Right cardiac atrium (tissue), 5 donors: ENCODE measurements around the gene CDH1. TPM values are rescaled to one million over a fixed set of nuclear protein-coding genes. Genes with fewer than 3 reads are reported as not detected.

Experiments
- ATAC-seq, 2 donors: fragments of 200-7000 bp; cut with Tn5 transposase; one replicate each; pipeline versions ENCODE4 v1.8.0 to v1.9.1; 2020; ENCODE audit warnings: moderate library complexity in 2 of 2, mild to moderate bottlenecking in 1 of 2
- DNase-seq, 3 donors: peaks; one replicate each; pipeline ENCODE4 v3.0.0-alpha.2; 2020
- H3K27ac ChIP-seq: one replicate; pipeline ENCODE4 v1.5.1; 2013; ENCODE audit warnings: mild to moderate bottlenecking, low read length, control low read depth, moderate library complexity
- H3K27me3 ChIP-seq: one replicate; pipeline ENCODE4 v1.6.1; 2013; ENCODE audit not compliant: control insufficient read depth, insufficient read depth
- H3K4me1 ChIP-seq: one replicate; pipeline ENCODE4 v1.6.1; 2013; ENCODE audit warnings: low read length; ENCODE audit not compliant: control insufficient read depth, insufficient read depth
- H3K4me3 ChIP-seq: one replicate; pipeline ENCODE4 v1.5.1; 2013; ENCODE audit warnings: low read length, control low read depth
- H3K9me3 ChIP-seq: one replicate; pipeline ENCODE4 v1.6.1; 2013; ENCODE audit warnings: low read length; ENCODE audit not compliant: control insufficient read depth
- WGBS: extraction: QIAGEN DNeasy Blood & Tissue Kit; methylation state at CpG from one replicate; pipeline ENCODE4 v1.1.7; 2013; 5-methylcytosine and 5-hydroxymethylcytosine counted together
- intact Hi-C, 4 donors: fragments of 100-400 bp; cut with DNase I; formaldehyde crosslinking; loops; one replicate each; pipeline versions ENCODE4 v1.11.0 to v1.14.0; 2022 to 2023
- long read RNA-seq, 4 donors: library from polyadenylated mRNA; unstranded; transcript quantifications; one replicate each; pipeline ENCODE4 v2.0.0, GENCODE V29; 2020 to 2021
- polyA plus RNA-seq: library from polyadenylated mRNA; stranded (reverse); fragments of 200-250 nt; gene quantifications from one replicate; pipeline ENCODE4 v1.2.3, GENCODE V29; 2013
- total RNA-seq, 4 donors: library from RNA; stranded (reverse); fragmentation: NEBNext Ultra II Directional; extraction: Animal tissue kit (Norgen Biotek cat#: 25700); gene quantifications; one replicate each; pipeline ENCODE4 v1.2.1, GENCODE V29; 2021
- donor health status: healthy with polysubstance abuse.
- donor health status: DM: no; HTN: yes; CAD: no.
- donor health status: DM: no; HTN: no; CAD: no.
- donor health status: DM: no; HTN: yes; CAD: no; lungs with severe emphysema.
- donor health status: DM: yes; HTN: yes; CAD: no.

The CDH1 gene
- total RNA-seq (not detected), polyA plus RNA-seq (0.14 TPM)
- long read RNA-seq, donor 1 = 0 reads
- long read RNA-seq, donor 2 = 0 reads
- long read RNA-seq, donor 3 = 0 reads
- long read RNA-seq, donor 4 = 0 reads

DNA sequence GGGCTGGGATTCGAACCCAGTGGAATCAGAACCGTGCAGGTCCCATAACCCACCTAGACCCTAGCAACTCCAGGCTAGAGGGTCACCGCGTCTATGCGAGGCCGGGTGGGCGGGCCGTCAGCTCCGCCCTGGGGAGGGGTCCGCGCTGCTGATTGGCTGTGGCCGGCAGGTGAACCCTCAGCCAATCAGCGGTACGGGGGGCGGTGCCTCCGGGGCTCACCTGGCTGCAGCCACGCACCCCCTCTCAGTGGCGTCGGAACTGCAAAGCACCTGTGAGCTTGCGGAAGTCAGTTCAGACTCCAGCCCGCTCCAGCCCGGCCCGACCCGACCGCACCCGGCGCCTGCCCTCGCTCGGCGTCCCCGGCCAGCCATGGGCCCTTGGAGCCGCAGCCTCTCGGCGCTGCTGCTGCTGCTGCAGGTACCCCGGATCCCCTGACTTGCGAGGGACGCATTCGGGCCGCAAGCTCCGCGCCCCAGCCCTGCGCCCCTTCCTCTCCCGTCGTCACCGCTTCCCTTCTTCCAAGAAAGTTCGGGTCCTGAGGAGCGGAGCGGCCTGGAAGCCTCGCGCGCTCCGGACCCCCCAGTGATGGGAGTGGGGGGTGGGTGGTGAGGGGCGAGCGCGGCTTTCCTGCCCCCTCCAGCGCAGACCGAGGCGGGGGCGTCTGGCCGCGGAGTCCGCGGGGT, at the start of gene CDH1:
Gene CDH1, plus strand, starts transcription at position 247 of the 684 bp plus-strand sequence. Its CDS starts 124 bp downstream, at position 371.
- WGBS = 2% methylated on average over 63 of the region's 63 CpGs
- H3K27me3 ChIP-seq = no peaks in the 10 kb centered on the region

DNA sequence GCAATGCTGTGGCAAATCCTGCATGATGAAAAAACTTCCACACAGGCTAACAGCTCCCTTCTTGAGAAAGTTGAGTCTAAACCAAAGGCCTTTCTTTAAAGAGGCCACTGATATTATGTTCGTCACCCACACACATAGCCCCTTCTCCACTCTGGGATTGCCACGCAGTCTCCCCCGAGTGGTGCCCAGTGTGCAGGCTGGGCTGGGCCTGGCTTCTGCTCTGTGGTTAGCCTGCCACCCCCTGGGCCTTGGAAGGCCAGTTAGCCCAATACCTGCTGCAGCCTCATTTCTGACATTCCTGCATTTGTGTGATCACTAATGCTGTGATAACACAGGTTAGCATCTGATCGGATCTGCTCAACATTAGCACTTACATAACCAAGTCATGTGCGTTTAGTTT, 47.2 kb upstream of the CDH1 start:
- no peak overlapping the region for H3K4me3 ChIP-seq
- no peaks in the 10 kb centered on the region for H3K4me1 ChIP-seq
- H3K27me3 ChIP-seq = no peaks in the 10 kb centered on the region
- ATAC-seq (no peak), DNase-seq (no peak)
- WGBS = 88% methylated on average over 5 of the region's 5 CpGs
- no peak overlapping the region for H3K27ac ChIP-seq
- no peaks in the 10 kb centered on the region for H3K9me3 ChIP-seq
- intact Hi-C loops = no loop called here

More for the DNA sequence above, at the start of gene CDH1:
- no peaks in the 10 kb centered on the region for H3K4me1 ChIP-seq
- ATAC-seq = peak; percentile 59 to 63
- H3K4me3 ChIP-seq = peak within 1 kb of the TSS; percentile 2
- DNase-seq = peak in 2 of 3 donors; percentile 54 to 58
- H3K27ac ChIP-seq = no peak within 1 kb of the TSS
- intact Hi-C loops = no loop called here
- H3K9me3 ChIP-seq = no peaks in the 10 kb centered on the region

DNA sequence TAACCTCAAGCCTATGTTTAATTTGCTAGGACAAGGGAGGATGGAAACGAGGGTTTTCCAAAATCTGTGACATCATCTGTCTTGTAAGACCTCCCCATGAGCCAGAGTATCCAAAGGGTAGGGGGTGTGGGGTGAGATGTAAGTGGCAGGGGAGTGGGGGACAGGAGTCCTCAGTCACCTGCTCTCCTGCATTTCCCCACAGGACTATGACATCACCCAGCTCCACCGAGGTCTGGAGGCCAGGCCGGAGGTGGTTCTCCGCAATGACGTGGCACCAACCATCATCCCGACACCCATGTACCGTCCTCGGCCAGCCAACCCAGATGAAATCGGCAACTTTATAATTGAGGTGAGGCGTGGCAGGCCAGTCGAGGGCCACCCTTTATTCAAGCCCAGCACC, 41.5 kb upstream of the CDH1 start:
- H3K4me3 ChIP-seq = no peak overlapping the region
- H3K9me3 ChIP-seq = no peaks in the 10 kb centered on the region
- WGBS = 85% methylated on average over 11 of the region's 11 CpGs
- no peaks in the 10 kb centered on the region for H3K27me3 ChIP-seq
- H3K27ac ChIP-seq = no peak overlapping the region
- no peak for DNase-seq
- H3K4me1 ChIP-seq = no peaks in the 10 kb centered on the region
- intact Hi-C loops = no loop called here
- ATAC-seq = no peak

DNA sequence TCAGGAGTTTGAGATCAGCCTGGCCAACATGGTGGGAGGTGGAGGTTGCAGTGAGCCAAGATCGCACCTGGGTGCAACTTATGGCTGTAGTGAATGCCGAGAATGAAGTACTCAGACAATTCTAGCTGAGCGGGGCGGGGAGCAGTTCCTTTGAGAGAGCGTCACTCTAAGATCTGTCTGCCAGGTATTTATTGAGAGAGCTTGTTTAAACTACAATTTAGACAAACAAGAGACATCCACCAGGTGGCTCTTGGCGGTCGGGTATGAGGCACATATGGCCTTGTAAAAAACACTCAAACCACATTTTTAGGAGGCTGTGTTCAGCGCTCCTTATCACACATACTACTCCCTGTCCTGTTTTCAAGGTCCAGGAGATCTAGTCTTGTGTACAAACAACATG, 40.6 kb upstream of the CDH1 start:
- Histone ChIP-seq H3K9me3 (no peaks in the 10 kb centered on the region), H3K27ac (no peak overlapping the region), H3K27me3 (no peaks in the 10 kb centered on the region), H3K4me3 (no peak overlapping the region), H3K4me1 (no peaks in the 10 kb centered on the region)
- 91% methylated on average over 8 of the region's 8 CpGs for WGBS
- intact Hi-C loops = no loop called here
- ATAC-seq (no peak), DNase-seq (no peak)

DNA sequence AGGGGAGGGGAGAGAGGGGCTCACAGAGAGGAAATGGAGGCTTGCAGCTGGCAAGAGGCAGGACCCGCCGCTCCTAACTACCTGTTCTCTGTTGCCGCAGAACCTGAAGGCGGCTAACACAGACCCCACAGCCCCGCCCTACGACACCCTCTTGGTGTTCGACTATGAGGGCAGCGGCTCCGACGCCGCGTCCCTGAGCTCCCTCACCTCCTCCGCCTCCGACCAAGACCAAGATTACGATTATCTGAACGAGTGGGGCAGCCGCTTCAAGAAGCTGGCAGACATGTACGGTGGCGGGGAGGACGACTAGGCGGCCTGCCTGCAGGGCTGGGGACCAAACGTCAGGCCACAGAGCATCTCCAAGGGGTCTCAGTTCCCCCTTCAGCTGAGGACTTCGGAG, 39.0 kb upstream of the CDH1 start:
- intact Hi-C loops = no loop called here
- Histone ChIP-seq H3K27me3 (no peaks in the 10 kb centered on the region), H3K4me3 (no peak overlapping the region), H3K27ac (no peak overlapping the region), H3K9me3 (no peaks in the 10 kb centered on the region), H3K4me1 (no peaks in the 10 kb centered on the region)
- ATAC-seq = no peak
- no peak for DNase-seq
- 75% methylated on average over 23 of the region's 23 CpGs for WGBS

DNA sequence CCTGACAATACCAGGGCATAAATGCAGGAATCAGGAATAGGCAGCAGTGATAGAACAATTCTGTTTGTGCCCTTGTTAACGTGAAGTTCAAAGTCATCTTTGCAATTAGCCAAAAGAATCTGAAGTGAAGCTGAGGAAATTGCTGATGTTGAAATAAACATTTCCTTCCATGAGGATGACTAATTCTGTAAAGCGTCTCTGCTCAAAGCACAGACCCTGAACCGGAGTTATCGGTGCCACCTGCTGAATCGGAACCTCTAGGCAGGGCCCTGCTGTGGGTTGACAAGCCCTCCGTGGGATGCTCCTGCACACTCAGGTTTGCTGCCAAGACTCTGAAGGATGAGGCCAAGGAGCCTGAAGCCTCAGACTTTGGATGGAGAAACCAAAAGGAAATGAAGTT, 37.0 kb upstream of the CDH1 start:
- no peak overlapping the region for H3K4me3 ChIP-seq
- intact Hi-C loops = no loop called here
- ATAC-seq = no peak
- WGBS = 51% methylated on average over 6 of the region's 6 CpGs
- H3K27ac ChIP-seq = no peak overlapping the region
- no peak for DNase-seq
- H3K4me1 ChIP-seq = no peaks in the 10 kb centered on the region
- no peaks in the 10 kb centered on the region for H3K9me3 ChIP-seq
- no peaks in the 10 kb centered on the region for H3K27me3 ChIP-seq

DNA sequence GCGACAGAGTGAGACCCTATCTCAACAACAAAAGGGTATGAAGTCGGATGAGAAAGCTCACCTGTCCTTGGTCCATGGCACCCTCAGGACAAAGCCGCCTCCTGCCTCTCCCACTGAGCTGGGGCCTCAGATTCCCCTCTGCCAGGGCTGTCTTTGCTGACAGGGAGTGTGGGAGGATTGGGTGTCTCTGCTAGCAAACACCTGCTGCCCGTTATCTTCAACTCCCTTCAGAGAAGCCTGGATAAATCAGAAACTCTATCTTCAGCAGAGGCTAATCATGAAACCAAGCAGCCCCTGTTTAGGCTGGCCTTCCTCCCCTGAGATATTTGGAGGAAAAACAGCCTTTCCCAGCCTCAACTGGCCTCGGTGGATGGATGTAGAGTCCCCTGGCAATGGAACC, 36.3 kb upstream of the CDH1 start:
- WGBS = 60% methylated on average over 5 of the region's 5 CpGs
- no peaks in the 10 kb centered on the region for H3K4me1 ChIP-seq
- intact Hi-C loops = no loop called here
- H3K27ac ChIP-seq = no peak overlapping the region
- no peak overlapping the region for H3K4me3 ChIP-seq
- ATAC-seq (no peak), DNase-seq (no peak)
- H3K27me3 ChIP-seq = no peaks in the 10 kb centered on the region
- no peaks in the 10 kb centered on the region for H3K9me3 ChIP-seq

DNA sequence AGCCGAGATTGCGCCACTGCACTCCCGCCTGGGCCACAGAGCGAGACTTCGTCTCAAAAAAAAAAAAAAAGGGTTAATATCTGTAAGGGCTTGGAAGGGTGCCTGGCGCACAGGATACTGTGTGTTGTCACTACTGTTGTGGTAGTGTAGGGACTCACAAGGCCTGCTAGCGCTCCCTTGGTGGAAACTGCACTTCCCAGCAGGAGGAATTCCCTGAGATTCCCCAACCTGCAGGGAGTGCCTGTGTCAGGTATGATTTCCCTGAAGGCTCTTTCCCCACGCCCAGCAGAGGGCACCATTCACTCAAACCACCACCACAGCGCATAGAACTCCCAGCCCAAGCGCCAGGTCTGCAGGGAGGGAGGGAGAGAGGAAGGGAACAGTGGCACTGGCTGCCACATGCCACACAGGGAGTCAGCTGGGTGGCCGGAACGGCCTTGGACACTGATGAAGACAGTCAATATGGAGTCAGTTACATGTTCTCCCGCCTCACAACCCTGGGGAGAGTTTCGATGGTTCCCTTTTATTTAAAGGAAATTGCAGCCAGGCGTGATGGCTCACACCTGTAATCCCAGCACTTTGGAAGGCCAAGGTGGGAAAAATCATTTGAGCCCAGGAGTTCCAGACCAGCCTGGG, 32.7 kb upstream of the CDH1 start:
- ATAC-seq (peak; percentile 63 to 70), DNase-seq (peak; percentile 23 to 69 (median 66))
- WGBS = 46% methylated on average over 15 of the region's 15 CpGs
- H3K4me1 ChIP-seq = no peaks in the 10 kb centered on the region
- no peaks in the 10 kb centered on the region for H3K9me3 ChIP-seq
- no peaks in the 10 kb centered on the region for H3K27me3 ChIP-seq
- no peak overlapping the region for H3K4me3 ChIP-seq
- intact Hi-C loops = no loop called here
- no peak overlapping the region for H3K27ac ChIP-seq

DNA sequence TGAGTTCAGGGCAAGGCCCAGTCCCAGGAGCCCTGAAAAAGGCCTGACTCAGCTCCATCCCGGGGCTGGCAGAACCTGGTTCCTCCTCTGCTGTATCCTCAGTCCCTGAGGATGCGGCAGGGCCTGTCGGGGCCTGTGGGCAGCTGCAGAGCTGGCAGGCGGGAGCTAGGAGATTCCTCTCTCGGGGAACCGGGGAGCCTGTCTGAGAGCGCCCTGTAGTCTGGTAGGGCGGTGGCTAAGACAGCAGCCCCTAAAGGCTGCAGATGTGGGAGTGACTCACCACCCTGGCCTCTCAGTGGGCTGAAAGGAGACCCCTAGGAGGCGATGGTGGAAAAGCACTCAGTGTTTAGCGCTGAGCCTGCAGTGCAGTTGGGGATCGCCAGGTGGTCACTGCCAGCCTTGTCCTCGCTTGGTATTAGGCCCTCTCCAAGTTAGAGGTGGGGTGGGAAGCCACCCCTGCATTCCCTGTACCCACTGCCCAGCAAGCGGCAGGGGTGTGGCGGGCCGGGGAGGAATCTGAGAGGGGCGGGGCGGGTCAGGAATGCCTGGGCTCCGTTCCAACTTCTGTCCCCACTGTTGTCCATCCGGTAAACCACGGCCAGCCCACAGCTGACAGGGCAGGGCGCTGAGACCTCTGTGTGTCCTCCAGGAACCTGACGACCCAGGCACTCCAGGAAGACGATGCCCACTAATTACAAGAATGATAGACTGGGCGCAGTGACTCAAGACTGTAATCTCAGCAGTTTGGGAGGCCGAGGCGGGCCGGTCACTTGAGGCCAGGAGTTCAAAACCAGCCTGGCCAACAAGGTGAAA, 29.5 kb upstream of the CDH1 start:
- 39% methylated on average over 27 of the region's 27 CpGs for WGBS
- Histone ChIP-seq H3K9me3 (no peaks in the 10 kb centered on the region), H3K4me1 (no peaks in the 10 kb centered on the region), H3K4me3 (no peak overlapping the region), H3K27me3 (no peaks in the 10 kb centered on the region), H3K27ac (no peak overlapping the region)
- ATAC-seq (peak; percentile 56 to 66), DNase-seq (peak in 2 of 3 donors; percentile 54 to 60)
- intact Hi-C loops = no loop called here

DNA sequence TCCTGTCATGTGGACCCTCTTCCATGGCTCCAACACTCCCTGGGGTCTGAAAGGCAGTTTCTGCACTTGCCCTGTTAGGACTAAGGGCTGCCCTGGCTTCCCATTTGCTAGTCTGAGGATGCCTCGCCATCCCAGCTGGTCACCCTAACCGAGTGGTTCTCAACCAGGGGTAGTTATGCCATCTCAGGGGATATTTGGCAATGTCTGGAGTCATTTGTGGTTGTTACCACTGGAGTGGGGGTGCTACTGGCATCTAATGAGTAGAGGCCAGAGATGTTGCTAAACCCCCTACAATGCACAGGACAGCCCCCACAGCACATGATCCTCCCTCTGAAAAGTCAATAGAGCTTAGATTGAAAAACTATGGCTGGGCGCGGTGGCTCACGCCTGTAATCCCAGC, 26.9 kb upstream of the CDH1 start:
- WGBS = 87% methylated on average over 5 of the region's 5 CpGs
- no peak overlapping the region for H3K4me3 ChIP-seq
- no peak for ATAC-seq

More for the DNA sequence above, 26.9 kb upstream of the CDH1 start:
- intact Hi-C loops = no loop called here
- Histone ChIP-seq H3K9me3 (no peaks in the 10 kb centered on the region), H3K27me3 (no peaks in the 10 kb centered on the region), H3K4me1 (no peaks in the 10 kb centered on the region), H3K27ac (no peak overlapping the region)
- DNase-seq = no peak
